ENCODE measurements around the gene SLC35G6. TPM values are rescaled to one million over a fixed set of nuclear protein-coding genes. Genes with fewer than 3 reads are reported as not detected.

The SLC35G6 gene
- total RNA-seq, 3 donors from 2014 or later (not counting 1 experiment from before 2014, with no cell fraction given) = not detected

DNA sequence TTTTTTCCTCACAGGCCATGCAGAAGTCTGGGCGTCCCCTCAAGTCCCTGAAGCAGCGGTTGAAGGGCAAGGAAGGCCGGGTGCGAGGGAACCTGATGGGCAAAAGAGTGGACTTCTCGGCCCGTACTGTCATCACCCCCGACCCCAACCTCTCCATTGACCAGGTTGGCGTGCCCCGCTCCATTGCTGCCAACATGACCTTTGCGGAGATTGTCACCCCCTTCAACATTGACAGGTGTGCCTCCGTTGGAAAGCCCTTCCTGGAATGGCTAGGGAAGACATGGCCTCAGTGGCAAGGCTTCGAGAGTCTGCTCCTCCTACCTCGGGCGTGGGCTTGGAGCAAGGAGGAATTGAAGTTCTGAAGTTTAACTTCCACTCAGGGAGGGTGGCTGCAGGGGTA lies 16.4 kb downstream of the SLC35G6 start:
- ATAC-seq (no peak), DNase-seq (no peak)
- Histone ChIP-seq H3K9me3 (ENCODE audit: control insufficient read depth, insufficient read depth, low read length) (no peaks in the 10 kb centered on the region), H3K4me3 (ENCODE audit: low read length) (no peak overlapping the region), H3K4me1 (ENCODE audit: control insufficient read depth, insufficient read depth, low read length) (no peaks in the 10 kb centered on the region), H3K27me3 (ENCODE audit: control insufficient read depth, insufficient read depth, low read length) (no peaks in the 10 kb centered on the region), H3K36me3 (ENCODE audit: control insufficient read depth, insufficient read depth, low read length) (peaks cover 61% of the 10 kb centered on the region), H3K27ac (ENCODE audit: low read length) (no peak overlapping the region)
- peaks cover 17 to 32% of the 10 kb centered on the region in 2 donors for H3K4me1 Mint-ChIP-seq
- no peak overlapping the region for H3K4me3 Mint-ChIP-seq
- TF ChIP-seq, protein P1, sequence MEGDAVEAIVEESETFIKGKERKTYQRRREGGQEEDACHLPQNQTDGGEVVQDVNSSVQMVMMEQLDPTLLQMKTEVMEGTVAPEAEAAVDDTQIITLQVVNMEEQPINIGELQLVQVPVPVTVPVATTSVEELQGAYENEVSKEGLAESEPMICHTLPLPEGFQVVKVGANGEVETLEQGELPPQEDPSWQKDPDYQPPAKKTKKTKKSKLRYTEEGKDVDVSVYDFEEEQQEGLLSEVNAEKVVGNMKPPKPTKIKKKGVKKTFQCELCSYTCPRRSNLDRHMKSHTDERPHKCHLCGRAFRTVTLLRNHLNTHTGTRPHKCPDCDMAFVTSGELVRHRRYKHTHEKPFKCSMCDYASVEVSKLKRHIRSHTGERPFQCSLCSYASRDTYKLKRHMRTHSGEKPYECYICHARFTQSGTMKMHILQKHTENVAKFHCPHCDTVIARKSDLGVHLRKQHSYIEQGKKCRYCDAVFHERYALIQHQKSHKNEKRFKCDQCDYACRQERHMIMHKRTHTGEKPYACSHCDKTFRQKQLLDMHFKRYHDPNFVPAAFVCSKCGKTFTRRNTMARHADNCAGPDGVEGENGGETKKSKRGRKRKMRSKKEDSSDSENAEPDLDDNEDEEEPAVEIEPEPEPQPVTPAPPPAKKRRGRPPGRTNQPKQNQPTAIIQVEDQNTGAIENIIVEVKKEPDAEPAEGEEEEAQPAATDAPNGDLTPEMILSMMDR (IDR thresholded peaks at IDR 0.05) = no peak
- no peaks in the 10 kb centered on the region for H3K9me3 Mint-ChIP-seq
- H3K27me3 Mint-ChIP-seq (ENCODE audit: low read depth in 2 of 2) = no peaks in the 10 kb centered on the region
- WGBS (ENCODE audit: insufficient coverage) = 98% methylated on average over 13 of the region's 14 CpGs
- peaks cover 11% of the 10 kb centered on the region for H3K36me3 Mint-ChIP-seq
- intact Hi-C loops (cut with micrococcal nuclease) = no loop called here
- H3K27ac Mint-ChIP-seq = peak overlapping the region; percentile 38 to 74

DNA sequence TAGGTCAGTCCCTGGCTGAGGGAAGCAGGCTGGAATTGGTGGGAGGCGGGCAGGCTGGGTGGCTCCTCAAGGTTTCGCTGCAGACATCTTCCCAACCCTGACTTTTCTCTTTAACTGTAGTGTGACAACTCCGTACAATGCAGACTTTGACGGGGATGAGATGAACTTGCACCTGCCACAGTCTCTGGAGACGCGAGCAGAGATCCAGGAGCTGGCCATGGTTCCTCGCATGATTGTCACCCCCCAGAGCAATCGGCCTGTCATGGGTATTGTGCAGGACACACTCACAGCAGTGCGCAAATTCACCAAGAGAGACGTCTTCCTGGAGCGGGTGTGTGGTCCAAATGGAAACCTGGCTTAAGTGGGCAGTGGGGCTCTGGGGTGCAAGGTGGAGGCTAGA lies 17.9 kb downstream of the SLC35G6 start:
- 90% methylated on average over 11 of the region's 11 CpGs for WGBS (ENCODE audit: insufficient coverage)
- H3K9me3 ChIP-seq (ENCODE audit: control insufficient read depth, insufficient read depth, low read length) = no peaks in the 10 kb centered on the region
- Mint-ChIP-seq H3K27me3 (ENCODE audit: low read depth in 2 of 2) (no peaks in the 10 kb centered on the region), H3K4me3 (peak overlapping the region; percentile 21), H3K9me3 (no peaks in the 10 kb centered on the region), H3K4me1 (peaks cover 1 to 17% of the 10 kb centered on the region in 2 donors), H3K27ac (peak overlapping the region in 1 of 2 donors; percentile 20), H3K36me3 (peaks cover 20% of the 10 kb centered on the region)
- H3K36me3 ChIP-seq (ENCODE audit: control insufficient read depth, insufficient read depth, low read length) = peaks cover 77% of the 10 kb centered on the region
- intact Hi-C loops (cut with micrococcal nuclease) = no loop called here
- DNase-seq (no peak), ATAC-seq (no peak)
- no peak overlapping the region for H3K27ac ChIP-seq (ENCODE audit: low read length)
- no peaks in the 10 kb centered on the region for H3K27me3 ChIP-seq (ENCODE audit: control insufficient read depth, insufficient read depth, low read length)
- no peak overlapping the region for H3K4me3 ChIP-seq (ENCODE audit: low read length)
- H3K4me1 ChIP-seq (ENCODE audit: control insufficient read depth, insufficient read depth, low read length) = no peaks in the 10 kb centered on the region
- TF ChIP-seq, protein P1 (IDR thresholded peaks at IDR 0.05) = no peak

DNA sequence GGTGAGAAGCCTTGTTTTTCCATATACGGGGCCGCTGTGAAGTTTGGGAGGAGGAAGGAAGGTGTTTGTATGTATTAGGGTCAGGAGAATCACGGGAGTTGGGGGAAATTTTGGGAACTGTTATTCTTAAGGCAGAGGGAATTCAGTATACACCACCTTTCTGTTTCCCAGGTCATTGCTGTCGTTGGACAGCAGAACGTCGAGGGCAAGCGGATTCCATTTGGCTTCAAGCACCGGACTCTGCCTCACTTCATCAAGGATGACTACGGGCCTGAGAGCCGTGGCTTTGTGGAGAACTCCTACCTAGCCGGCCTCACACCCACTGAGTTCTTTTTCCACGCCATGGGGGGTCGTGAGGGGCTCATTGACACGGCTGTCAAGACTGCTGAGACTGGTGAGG lies 20.5 kb downstream of the SLC35G6 start:
- no peaks in the 10 kb centered on the region for H3K9me3 ChIP-seq (ENCODE audit: control insufficient read depth, insufficient read depth, low read length)
- peak overlapping the region in 1 of 2 donors; percentile 6 for H3K27ac Mint-ChIP-seq
- intact Hi-C loops (cut with micrococcal nuclease) = loop anchor here (5.0 kb wide), 1 partner anchor 64 kb away; the partner anchor contains the start of genes FGF11 and TMEM102
- TF ChIP-seq, protein P1 (IDR thresholded peaks at IDR 0.05) = no peak
- no peaks in the 10 kb centered on the region for H3K27me3 Mint-ChIP-seq (ENCODE audit: low read depth in 2 of 2)
- peak in 1 of 2 donors; percentile 6 for DNase-seq
- no peaks in the 10 kb centered on the region for H3K27me3 ChIP-seq (ENCODE audit: control insufficient read depth, insufficient read depth, low read length)
- H3K4me3 Mint-ChIP-seq = no peak overlapping the region
- WGBS (ENCODE audit: insufficient coverage) = 88% methylated on average over 14 of the region's 14 CpGs
- no peak overlapping the region for H3K4me3 ChIP-seq (ENCODE audit: low read length)
- H3K4me1 ChIP-seq (ENCODE audit: control insufficient read depth, insufficient read depth, low read length) = no peaks in the 10 kb centered on the region
- H3K36me3 ChIP-seq (ENCODE audit: control insufficient read depth, insufficient read depth, low read length) = peaks cover 92% of the 10 kb centered on the region
- peaks cover 21% of the 10 kb centered on the region for H3K36me3 Mint-ChIP-seq
- ATAC-seq = no peak
- H3K27ac ChIP-seq (ENCODE audit: low read length) = no peak overlapping the region
- no peaks in the 10 kb centered on the region for H3K9me3 Mint-ChIP-seq
- no peaks in the 10 kb centered on the region for H3K4me1 Mint-ChIP-seq
